Frontal cortex (tissue), 4 donors: ENCODE measurements around the gene JDP2. TPM values are rescaled to one million over a fixed set of nuclear protein-coding genes. Genes with fewer than 3 reads are reported as not detected.

Source experiments
- DNase-seq, 2 donors: peaks; one replicate each; pipeline ENCODE4 v3.0.0; 2012; ENCODE audit warnings: low spot score in 2 of 2
- FAIRE-seq: peaks from 2 replicates; lab custom pipeline; 2012; peaks lifted over from hg19 to GRCh38; lab: Jason Lieb, UNC
- total RNA-seq: library from RNA; depleted of rRNA; stranded (reverse); fragments of >200 nt; gene quantifications from one replicate; pipeline ENCODE4 v1.2.3, GENCODE V29; 2014
- donor health status: control.
- donor health status: control.
- donor health status: control.

Gene JDP2
- total RNA-seq, 1 donor from 2014 or later: 5.3 TPM

DNA sequence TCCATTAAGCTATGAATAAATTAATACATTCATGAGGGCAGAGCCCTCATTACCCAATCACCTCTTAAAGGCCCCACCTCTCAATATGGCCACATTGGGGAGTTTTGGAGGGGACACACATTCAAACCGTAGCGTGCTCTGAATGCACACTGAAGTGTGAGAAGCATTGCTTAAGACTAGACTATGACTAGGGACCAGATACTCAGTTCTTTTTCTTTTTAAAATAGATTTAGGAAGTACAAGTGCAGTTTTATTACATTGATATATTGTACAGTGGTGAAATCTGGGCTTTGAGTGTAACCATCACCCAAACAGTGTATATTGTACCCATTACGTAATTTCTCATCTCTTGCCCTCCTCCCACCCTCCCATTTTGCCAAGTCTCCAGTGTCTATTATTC, 21.0 kb upstream of the JDP2 start:
- DNase-seq: no peak
- FAIRE-seq: no peak

DNA sequence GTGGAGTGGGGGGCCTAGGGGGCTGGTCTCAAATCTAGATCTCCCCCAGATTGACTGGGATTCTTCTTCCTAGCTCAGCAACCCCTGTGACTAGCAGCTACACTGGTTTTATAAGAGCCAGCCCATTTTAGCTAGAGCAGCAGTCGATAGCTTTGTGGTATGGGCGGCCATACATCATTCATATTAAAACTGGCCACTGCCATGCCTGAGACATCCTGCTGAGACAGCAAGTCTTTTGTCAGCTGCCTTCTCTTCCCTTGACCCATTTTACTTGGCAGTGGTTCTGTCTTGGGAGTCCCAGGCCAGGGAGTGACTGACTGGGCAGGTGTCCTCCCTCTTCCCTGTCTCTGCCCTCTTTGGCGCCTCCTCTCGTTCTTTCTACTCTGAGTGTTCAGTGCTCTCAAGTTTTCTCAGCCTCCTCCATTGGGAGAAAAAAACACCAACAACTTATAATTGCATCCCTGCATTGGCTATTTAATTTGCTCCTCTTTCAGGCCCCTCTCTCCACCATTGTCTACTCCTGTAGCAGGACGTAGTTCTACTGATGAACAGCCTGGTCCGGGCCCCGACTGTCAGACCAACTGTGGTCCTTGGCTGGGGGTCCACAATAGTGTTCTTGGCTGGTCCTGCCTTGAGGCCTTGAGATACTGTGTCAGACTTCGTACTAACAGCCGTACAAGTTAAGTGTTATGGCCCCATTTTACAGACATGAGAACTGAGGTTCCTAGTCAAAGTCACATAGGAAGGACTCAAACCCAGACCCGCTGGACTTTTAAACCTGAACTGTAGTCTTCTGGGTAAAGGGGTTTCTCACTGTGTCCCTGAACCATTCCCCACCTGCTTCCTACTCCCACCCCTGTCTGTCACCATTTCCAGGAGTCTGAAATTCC, 18.3 kb upstream of the JDP2 start:
- no peak for DNase-seq
- FAIRE-seq: no peak

DNA sequence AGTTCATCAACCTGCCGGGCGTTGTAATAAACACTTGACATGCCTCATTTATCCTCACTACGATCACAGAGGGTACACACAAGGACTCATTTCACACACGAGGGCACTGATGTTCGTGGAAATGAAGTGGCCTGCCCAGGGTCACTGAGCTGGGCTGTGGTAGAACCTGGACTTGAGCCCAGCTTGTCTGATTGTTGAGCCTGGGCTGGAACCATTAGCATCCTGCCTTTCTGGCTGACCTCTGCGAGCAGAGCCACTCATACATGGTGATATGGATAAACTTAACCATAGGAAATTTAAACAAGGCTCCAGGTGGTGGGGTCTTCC, 16.6 kb upstream of the JDP2 start:
- FAIRE-seq (no peak), DNase-seq (no peak)

DNA sequence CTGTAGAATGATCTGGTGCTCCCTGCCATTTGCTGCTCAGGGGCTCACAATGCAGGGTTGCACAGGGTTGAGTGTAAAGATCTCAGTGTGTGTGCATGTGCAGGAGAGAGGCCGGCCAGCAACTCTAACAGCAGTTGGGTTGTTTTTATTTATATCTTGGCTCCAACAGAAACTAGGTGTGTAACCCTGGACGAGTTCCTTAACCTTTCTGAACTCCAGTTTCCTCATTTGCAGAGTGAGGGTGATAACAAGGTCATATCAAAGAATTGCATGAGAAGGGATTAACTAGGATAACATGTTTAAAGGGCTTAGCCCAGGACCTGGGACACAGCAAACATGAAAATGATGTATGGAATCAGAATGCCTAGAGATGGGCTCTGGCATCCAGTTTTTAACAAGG, 14.8 kb upstream of the JDP2 start:
- DNase-seq (no peak), FAIRE-seq (no peak)

DNA sequence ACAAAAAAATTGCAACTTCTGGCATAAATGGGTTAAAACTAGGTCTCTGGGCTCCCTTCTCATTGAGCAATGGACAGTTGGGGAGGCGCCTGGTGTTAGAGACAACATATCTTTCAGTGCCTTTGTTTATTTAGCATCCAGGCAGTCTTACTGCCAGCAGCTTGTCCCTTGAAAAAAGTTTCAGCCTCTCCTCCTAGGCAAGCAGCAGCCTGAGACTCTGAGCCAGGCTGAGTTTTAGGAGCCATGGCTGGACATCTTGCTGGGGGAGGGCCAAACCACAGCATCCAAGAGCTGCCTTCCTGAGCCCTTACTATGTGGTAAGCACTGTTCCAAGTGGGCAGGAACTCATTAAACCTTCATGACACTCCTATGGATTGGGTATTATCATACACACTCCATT, 10.1 kb upstream of the JDP2 start:
- DNase-seq (no peak), FAIRE-seq (no peak)

DNA sequence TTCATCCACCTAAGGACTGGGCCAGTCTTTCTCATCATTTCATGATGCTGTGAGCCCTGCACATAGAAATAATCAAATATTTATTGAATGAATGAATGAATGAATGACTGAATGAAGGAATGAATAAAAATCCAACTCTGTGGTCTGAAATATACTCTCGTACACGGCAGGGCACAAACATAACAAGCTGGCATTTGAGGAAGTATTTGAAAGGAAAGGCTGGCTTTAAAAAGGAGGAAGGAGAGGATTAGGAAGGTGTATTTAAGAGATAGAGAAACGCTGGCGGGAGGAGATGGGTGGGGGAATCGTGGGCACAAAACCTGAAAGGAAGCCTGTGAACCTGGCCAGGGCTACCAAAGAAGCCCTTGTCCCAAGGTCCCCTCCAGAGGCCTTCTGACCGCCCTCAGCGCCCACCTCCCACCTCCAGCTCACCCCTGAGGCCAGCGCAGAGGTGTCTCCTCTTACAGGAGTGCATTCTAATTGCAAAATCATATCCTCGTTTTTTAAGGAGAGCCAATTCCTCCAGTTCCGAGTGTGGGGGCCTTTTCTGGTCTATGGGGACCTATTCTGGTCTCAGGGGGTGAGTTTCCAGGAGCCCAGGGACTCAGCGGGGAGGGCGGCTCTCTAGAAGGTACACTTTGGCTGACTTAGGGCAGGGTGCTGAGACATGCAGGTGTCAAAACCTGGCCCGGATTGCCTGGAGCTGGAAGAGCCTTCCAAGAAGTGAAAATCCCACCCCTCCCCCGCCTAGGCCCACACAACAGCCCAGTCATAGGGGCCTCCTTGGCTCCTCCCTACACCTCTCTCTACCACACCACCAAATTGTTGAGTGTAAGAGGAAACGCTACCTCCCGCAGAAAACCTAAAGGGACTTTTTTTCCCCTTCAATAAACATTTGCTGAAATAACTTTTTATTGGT, 8.7 kb upstream of the JDP2 start:
- DNase-seq (no peak), FAIRE-seq (no peak)

DNA sequence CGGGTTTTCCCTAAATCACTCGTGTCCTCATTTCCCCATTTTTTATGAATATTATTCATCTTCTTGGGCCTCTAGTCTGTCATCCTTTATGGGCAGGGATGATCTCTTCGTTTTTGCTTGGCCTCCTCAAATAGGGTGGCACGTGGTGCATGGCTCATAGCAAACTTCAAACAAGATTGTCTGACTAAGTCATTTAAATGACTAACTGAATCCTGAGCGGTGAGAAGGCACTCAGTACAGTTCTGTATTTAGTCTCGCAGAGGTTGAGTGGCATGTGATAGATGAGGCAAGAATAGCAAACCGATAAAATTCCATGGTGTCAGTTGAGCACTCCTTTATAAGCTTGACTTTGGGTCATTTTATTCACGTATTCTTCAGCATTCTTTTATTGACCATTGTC, 5.7 kb upstream of the JDP2 start:
- no peak for DNase-seq

DNA sequence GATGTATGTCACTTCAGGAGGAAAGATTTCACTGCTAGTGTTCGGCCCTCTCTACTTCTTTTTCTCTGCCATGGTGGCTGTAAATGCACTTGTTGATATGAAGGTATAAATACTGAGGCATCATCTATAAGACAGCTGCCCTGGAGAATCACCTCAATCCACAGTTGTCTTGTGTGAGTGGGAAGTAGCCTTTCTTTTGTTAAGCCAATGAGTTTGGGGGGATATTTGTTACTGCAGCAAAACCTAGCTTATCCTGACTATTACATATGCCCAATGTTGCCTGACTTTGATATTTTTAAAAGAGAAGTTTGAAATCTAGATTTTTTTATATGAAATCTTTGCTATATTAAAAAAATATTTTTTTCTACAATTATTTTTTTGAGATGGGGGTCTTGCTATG, 3.3 kb upstream of the JDP2 start:
- no peak for FAIRE-seq

More for the DNA sequence above, 5.7 kb upstream of the JDP2 start:
- FAIRE-seq: no peak

DNA sequence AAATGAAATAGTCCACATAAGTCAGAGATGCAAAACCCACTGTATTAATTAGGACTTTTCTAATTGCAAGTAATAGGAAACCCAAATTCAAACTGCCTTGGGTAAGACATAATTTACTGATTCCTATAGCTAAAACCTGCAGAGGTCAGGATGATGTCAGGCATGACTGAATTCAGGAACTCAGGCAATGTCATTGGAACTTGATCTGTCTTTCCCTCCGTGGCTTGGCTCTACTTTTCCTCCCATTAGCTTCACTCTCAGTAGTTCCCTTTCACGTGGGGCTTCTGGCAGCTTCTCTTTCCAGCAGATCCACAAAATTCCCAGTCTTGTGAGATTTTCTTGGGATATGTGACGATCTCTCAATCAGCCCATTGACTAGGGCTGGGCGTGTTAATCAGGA, 2.4 kb upstream of the JDP2 start:
- no peak for FAIRE-seq
- no peak for DNase-seq

More for the DNA sequence above, 3.3 kb upstream of the JDP2 start:
- DNase-seq: no peak

DNA sequence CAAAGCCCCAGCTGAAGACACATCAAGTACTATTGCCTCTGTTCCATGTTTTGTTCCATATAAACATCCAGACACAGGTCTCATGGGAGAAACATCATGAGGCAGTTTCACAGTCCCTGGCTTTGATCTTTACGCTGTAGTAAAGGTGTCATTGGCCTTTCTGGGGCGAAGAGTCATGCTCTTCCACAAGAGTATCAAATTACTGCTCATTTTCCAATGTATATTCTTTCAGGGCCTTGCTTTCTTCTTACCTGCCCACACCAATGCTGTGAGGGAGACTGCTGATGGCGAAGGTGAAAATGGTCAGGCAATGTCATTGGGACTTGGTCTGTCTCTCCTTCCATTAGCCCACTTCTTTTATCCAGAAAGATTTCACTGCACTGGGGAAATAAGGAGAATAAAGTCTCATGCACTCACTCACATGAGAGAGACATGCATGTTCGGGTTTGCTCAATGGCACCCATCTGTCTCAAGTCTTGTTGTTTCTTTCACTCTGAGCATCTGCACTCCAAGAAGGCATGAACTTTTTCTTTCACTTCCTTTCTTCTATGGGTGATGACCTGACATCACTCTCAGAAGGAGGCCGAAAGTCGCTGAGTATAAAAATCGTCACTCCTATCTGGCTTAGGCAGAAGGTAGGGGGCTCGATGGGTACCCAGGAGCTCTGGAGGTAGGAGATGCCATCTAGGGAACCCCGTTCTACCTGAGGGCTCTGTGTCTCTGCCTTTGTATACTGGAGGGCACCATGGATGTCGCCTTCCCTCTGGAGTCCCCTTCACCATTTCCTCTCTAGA, 1.3 kb upstream of the JDP2 start:
- FAIRE-seq: no peak
- no peak for DNase-seq

DNA sequence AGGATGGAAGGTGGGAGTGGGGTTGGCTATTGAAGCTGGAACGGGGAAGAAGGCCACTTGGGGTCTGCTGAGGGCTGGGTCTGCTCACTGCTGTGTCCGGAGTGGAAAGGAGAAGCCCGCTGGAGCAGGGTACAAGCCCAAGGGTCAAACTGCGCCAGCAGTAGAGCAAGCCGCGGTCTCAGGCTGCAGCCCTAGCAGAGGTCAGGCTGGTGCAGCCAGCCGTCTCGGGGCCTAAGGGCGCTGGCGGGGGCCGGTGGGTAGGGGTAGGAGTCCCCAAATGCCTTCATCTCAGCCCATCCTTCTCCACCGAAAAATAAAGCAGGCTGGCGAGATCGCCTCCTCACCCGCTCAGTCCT, 718 bp upstream of the JDP2 start:
- FAIRE-seq (no peak), DNase-seq (no peak)

DNA sequence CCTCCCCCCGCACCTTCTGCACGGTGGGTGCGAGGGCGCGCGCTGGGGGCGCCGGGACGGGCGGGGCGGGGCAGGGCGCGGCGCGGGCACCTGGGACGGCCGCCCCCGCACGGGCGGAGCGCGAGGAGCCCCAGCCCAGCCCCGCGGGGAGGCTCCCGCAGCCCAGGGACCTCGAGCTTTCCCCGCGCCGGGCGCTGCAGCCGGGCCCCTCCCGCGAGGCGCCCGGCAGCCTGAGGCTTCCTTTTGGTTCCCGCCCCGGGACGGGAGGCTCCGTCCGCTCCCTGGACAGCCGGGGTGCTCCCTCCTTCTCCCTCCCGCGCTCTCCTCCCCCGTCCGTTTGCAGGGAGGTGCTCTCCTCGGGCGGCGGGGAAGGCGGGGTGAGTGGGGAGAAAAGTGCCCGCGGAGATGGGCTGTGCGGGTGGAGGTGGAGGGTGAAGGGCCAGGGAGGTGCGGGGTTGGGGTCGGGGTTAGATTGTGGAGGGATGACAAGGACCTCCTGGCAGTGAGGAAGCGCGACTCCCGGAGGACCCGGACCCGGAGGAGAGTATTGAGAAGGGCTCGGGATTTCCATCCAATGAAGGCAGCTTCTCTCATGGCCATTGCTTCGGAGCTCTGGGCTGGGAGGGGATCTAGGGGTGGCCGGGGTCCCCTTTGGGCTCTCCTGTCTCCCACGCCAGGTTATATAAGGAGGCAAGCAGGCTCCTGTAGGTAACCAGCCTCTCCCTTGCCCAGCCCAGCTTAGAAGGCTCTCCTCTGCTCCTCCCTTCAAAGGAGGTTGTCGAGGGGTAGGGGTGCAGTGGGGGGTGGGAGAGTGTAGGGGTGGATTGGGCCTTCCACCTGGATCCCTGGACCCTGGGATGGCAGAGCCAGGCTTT, 645 bp downstream of the JDP2 start:
- no peak for FAIRE-seq
- peak in 1 of 2 donors; percentile 55 for DNase-seq

DNA sequence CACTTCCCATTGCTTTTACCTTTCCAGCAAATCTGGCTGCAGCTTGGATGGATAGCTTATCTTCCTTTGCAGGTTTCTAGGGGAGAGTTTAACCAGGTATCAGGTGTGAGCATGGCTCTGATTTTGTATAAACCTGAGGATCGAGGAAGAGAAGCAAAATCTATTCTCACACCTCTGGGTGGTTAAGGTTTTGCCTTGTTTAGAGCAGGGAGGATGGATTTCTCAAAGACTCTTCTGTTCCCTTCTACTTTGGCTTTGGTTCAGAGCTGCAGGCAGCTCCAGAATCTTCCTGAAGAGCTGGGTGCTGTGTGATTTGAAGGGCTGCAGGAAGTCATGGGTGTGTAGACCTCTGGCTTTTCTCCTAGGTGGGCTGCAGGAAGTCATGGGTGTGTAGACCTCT, 1.7 kb downstream of the JDP2 start:
- no peak for DNase-seq
- FAIRE-seq: no peak

DNA sequence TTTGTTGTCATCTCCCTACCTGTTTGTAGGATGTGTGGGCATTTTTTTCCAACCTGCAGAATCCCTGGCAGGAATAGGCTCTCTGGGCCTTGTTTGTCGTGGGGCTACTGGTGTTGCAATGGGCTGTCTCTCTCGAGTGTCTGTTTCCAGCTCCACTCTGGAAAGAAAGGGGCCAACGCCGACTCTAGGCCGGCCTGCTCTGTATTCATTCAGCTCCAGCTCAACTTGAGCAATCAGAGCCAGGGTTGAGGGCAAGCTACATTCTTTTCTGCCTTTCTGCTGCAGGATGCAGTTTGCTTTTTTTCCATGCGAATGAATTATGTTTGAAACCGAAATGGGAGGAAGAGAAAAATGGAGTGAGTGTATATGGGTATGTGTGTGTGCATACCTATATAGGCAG, 2.3 kb downstream of the JDP2 start:
- FAIRE-seq: no peak
- no peak for DNase-seq

DNA sequence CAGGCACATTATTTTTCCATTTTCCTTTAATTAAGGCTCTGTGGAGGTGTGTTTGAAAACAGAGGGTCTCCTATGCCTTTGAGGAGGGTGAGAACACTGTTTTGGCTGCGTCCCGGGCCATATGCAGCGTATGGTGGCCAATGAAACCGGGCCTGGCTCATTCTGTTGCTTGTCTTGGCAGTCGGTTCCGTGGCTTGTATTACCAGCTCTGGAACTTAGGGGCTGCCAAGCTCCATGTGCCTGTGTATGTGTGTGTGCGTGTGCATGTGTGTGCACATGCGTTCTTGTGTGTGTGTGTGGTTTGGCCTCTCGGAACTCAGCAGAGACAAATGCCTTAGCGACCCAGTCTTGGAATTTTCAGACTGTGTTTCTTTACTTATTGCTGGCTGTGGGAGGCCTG, 2.7 kb downstream of the JDP2 start:
- FAIRE-seq (no peak), DNase-seq (no peak)

DNA sequence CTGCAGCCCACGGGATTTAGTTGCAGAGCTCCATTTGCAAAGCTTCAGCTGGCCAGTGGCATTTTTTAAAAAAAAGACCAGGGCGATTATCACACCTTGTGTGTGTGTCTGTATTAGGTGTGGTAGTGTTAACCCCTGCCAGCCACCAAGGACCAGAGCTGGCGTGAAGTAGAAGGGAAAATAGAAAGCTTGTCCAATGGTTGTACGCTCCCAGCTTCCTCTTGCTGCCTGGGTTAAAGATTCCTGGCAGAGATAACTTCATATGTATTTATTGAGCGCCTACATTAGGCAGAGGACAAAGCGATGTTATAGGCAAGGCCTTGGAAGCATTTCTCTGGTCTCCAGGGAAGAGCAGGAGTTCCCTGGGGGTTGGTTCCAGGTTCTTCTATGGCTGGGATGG, 3.2 kb downstream of the JDP2 start:
- FAIRE-seq (no peak), DNase-seq (no peak)

DNA sequence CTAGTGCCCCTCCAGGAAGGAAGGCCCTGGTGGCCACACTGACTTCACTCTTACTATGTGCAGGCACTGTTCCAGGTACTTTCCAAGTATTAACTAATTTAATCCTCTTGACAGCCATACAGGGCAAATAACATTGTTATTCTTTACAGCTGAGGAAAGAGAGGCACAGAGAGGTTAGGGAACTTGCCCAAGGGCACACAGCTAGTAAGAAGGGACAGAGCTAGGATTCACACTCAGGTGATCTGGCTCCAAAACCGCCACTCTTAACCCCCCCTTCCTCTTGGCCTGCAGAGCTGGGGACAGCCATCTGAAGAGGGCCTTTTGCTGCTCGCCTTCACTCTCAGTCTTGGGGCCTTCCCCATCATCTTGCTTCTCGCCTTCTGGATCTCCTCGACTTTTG, 4.0 kb downstream of the JDP2 start:
- DNase-seq (no peak), FAIRE-seq (no peak)

DNA sequence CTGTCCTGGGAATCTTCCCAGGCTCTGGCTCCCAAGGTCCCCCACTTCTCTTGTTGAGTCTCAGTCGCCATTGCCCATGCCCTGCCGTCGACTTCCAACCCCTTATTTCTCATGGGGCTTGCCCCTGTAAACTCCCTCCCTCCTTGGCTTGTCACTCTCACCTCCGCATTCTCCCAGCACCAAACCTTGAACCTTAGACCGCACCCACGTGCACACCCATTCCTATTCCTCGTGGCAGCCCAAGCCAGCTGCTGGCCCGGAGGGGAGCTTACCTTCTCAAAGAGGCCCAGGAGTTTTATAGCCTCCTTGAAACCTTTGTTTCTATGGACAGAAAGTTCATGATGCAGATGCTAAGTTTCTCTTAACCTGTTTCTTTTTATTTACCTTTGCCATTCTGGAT, 4.6 kb downstream of the JDP2 start:
- FAIRE-seq (no peak), DNase-seq (no peak)

DNA sequence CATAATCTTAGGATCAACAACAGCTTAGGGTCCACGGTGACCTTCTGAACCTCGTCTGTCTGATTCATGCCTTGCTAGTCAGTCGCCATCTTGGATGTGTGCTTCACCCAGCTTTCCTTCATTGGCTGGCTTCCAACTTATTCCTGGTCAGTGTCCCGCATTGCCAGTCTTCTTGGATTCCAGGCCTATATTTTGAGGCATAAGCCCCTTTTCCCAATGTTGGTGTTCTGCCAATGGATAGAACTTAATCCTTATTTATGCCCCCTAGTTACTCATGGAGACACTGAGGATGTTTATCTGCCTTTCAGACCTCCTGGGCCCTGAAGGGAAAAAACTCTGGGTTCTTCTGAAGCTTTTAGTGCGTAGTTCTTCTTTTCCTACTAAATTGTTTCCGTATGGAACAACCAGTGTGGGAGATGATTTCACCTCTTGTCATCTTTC, 5.8 kb downstream of the JDP2 start:
- DNase-seq: no peak
- no peak for FAIRE-seq
